HG03280 (cell line): ENCODE results near the gene HS6ST3.
"Not testable (repeated sequence)": the region's sequence is repeated elsewhere in the genome, so short reads cannot be mapped to it uniquely, and the experiment has no call there.

Experiments
- ATAC-seq: cut with Tn5 transposase; IDR thresholded peaks from one replicate; pipeline ENCODE4 v1.9.1; 2021; ENCODE audit warnings: mild to moderate bottlenecking, moderate library complexity; ENCODE audit not compliant: unreplicated experiment

HS6ST3 gene

DNA sequence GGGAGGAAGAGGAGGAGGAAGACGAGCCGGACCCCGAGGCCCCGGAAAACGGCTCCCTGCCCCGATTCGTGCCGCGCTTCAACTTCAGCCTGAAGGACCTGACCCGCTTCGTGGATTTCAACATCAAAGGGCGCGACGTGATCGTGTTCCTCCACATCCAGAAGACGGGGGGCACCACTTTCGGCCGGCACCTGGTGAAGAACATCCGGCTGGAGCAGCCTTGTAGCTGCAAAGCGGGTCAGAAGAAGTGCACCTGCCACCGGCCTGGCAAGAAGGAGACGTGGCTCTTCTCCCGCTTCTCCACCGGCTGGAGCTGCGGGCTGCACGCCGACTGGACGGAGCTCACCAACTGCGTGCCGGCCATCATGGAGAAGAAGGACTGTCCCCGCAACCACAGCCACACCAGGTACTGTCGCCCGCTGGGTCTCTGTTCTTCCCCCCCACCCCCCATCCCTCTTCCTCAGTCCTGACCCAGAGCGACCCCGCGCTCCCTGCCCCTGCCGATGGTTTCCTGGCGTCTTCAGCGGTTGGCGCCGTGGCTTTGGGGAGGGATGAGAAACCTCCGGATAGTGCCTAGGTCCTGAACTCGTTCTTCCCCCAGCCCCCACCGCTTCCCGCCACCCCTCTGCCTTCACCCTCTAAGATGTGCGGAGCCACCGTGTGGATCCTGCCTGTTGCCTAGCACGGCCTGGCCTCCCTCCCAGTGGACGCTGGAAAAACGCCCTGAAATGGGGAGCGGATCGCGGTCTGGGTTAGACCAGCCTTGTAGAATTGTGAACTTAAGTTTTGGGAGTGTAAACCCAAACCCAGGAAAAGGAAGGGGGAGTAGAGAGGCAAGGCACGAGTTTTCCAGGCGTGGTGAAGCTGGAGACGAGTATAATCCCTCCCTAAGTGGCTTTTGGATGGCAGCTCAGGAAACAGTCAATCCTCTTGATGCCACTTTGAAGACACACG, 1.5 kb downstream of the HS6ST3 start:
- ATAC-seq = no peak

- ATAC-seq = no peak
These were observed 3.5 kb downstream of the HS6ST3 start for GRCh38 chr13:96093296-96094006.

DNA sequence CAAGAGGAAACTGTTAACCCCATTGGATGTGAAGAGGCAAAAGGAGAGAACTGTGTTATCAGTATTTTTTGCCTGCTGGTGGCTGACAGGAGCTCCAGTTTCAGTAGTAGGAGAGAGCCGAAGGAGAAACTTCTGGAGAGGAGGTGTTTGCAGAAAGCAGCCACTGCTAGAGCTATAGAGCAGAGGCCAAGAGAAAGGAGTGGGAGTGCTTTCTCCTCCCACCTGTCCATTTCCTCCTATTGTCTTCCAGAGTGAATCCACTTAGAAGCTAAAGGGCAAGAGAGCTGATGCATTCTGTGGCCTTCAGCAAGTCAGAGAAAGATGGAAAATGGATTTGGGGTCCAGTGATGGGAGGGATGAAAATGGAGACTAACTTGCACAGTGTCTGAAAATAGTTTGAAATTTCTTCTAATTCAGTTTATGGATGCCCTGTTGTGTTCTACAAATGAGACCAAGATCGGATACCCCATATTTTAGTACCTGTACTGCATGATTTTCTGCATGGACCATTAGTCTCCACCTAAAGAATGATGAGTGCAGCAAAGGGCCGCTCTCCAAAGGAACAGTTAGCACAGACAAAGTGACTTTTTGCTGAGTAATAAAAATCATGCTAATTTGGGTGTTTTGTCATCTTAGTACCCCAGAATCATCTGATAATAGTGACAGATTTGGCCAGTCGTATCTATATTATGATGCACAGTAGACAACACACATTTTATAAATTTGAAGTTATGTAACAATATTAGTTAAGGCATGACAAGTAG, 10.7 kb downstream of the HS6ST3 start:
- no peak for ATAC-seq

DNA sequence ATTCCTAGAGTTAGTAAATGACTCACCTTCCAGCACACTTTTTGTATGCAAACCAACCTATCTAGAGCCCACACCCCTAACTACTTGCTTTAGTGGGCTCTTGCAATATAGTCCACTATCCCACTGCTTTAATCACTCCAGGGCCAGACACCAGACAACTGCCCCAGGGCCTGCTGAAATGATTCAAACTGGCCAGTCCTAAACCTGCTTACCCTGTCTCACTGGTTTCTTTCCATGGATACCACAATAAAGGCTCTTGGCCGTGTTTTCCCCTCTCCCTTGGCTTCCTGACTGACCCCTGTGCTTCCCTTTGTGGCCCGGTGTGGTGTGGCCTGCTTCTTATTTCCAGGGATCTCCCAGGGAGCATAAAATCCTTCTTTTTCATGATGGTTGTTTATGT, 14.6 kb downstream of the HS6ST3 start:
- ATAC-seq = no peak

GRCh38 chr13:96108072-96108471, 18.2 kb downstream of the HS6ST3 start:
- ATAC-seq = not testable (repeated sequence)

GRCh38 chr13:96109125-96109524, 19.2 kb downstream of the HS6ST3 start:
- no peak for ATAC-seq

GRCh38 chr13:96112936-96113335, 23.0 kb downstream of the HS6ST3 start:
- ATAC-seq = no peak

DNA sequence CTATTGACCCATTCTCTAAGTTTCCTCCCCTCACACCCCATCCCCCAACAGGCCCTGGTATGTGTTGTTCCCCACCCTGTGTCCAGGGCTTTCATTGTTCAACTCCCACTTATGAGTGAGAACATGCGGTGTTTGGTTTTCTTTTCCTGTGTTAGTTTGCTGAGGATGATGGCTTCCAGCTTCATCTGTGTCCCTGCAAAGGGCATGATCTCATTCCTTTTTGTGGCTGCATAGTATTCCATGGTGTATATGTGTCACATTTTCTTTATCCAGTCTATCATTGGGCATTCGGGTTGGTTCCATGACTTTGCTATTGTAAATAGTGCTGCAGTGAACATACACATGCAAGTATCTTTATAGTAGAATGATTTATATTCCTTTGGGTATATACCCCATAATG, 25.5 kb downstream of the HS6ST3 start:
- not testable (repeated sequence) for ATAC-seq

DNA sequence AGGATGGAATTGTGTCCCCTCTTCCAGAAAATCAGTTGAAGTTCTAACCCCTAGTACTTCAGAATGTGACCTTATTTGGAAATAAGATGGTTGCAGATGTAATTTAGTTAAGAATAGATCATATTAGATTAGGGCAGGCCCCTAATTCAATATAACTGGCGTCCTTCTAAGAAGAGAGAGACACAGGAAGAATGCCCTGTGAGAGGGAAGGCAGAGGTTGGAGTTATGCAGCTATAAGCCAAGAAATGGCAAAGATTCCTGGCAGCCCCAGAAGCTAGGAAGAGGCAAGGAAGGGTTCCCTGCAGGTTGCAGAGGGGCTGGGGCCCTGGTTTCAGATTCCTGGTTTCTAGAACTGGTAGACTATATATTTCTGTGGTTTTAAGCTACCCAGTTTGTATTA, 30.0 kb downstream of the HS6ST3 start:
- no peak for ATAC-seq

- ATAC-seq = no peak
These were observed 41.0 kb downstream of the HS6ST3 start for GRCh38 chr13:96130818-96131340.

DNA sequence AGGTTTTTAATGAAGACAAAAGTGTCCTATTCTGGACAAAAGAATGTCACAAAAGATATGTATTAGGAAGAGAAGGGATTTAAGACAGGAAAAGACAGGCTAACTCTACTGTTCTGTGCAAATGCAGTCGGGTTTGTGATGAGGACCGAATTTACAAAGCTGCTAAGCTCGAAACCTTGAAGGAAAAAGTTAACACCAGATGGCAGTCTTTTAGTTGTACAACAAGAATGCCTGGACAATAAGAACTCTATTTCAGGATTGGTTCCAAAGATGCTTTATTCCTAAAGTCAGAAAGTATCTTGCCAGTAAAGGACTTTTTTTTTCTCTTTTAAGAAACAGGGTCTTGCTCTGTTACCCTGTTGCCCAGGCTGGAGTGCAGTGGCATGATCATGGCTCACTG, 51.1 kb downstream of the HS6ST3 start:
- ATAC-seq = no peak

DNA sequence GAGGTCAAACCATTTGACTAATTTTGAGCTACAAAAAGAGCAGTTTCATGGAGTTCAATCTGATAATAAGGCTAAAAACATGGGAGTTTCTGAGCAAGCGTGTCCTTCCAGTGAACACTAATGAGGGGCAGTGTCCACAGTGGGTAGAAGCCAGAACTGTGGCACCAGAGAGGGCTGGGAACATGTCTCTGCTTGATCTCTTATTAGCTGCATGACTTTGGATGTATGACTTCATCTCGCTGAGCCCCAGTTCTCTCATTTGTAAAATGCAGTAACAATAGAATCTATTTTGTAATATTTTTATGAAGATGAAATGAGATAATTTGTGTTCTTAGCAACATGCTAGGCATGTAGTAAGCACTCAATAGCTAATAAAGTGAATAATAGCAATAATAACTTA, 69.8 kb downstream of the HS6ST3 start:
- ATAC-seq = no peak

DNA sequence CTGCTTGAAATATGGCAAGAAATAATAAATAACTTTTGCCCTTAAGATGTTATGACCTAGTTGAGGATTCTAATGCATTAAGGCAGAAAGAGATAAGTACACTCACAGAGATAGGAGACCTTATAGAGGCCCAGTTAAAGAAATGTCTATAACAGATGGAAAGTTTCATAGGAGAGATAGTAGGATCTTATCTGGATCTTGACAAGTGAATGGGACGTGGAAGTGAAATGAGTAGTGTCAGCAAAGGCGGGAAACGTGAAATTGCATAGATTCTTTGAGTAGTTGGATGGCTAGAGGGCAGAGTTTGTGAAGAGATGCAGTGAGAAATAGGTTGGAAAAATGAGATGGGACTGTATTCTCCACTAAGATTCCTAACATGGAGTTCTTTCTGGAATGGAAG, 71.2 kb downstream of the HS6ST3 start:
- ATAC-seq = no peak

GRCh38 chr13:96165840-96166239, 75.9 kb downstream of the HS6ST3 start:
- no peak for ATAC-seq

GRCh38 chr13:96172066-96172465, 82.2 kb downstream of the HS6ST3 start:
- ATAC-seq = no peak

DNA sequence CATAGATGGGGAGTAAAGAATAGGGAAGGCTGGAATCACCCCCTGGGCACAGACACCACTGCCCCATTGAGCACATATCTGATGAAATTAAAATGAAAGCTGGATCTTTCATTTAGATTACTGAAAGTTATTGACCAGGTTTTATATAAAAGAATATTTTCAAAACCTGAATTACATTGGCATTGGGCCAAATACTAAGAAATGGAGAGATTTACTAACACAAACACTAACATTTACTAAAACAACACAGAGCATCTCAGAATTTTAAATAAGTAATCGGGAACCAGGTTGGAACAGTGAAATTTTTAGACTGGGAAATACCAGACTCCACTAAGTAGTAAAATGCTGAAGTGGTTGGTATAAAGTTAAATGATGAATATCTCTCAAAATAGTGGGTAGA, 88.9 kb downstream of the HS6ST3 start:
- ATAC-seq = no peak

GRCh38 chr13:96179309-96179708, 89.4 kb downstream of the HS6ST3 start:
- no peak for ATAC-seq

GRCh38 chr13:96181911-96182310, 92.0 kb downstream of the HS6ST3 start:
- ATAC-seq = no peak

DNA sequence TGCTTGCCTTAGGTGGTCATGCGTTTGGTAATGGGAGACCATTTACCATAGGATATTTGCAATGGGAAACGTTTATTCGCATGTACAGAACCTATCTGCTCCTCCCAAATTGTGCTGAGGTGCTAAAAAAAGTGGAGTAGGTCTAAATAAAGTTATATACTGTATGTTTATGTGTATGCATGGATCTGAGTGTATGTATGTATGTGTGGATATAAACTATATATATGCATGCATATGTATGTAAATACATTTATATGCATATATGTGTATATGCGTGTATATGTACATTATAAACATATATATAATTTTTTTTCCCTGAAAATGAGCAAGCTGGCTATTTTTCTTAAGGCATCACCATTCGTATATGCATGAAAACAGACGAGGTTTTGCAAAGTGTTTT, 95.9 kb downstream of the HS6ST3 start:
- ATAC-seq = no peak

DNA sequence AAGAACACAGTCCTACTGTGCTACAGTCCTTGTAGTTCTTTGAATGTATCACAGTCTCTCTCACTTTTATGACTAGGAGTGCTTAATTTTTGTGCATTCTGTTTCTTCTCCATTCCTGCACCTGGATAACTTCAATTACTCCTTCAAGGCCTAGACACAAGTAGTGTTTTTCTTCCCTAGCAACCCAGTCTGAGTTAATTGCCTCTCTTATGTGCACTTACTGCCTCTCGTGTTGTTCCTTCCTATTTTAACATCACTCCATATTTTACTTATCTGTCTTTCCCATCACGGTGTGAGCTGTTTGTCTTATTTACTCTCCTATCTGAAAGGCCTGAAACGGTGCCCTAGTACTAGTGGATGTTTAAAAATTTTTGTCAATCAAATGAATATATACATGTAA, 101.5 kb downstream of the HS6ST3 start:
- no peak for ATAC-seq

- ATAC-seq = no peak
These were observed 103.9 kb downstream of the HS6ST3 start for GRCh38 chr13:96193728-96194310.
